ENCODE data around the gene CDCA7L. TPM values are rescaled to one million over a fixed set of nuclear protein-coding genes. Genes with fewer than 3 reads are reported as not detected.
A peak's percentile ranks its signal among the peaks of the same experiment; 100 is the strongest.

CDCA7L gene
- polyA plus RNA-seq, 1 donor (not counting 4 experiments of a cell fraction or from before 2014, with no cell fraction given): 31.8 TPM

DNA sequence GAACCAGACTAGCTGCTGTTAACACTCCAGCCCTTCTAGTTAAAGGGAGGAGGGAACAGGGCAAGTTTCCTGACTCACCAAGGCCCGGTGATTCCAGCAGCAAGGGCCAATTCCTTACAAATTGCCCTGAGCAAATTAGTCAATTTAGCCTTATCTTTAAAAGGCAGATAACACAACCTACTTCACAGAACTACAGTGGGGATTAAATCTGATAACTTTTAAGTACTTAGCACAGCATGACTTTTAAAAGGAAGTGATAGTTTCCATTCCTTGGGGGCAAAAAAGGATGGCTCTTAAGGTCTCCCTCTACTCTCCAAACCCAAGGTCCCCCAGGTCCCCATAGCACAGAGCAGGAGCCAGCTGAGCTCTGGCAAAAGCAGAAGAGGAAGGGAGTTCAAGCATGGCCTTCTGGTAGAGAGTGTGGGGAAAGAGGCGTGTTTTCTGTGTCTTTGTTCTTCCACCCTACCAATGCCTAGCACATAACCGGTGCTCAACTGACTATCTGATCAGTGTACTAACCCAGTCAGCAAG, 4.0 kb downstream of the CDCA7L start:
- Histone ChIP-seq H3K27me3 (ENCODE audit: control insufficient read depth, extremely low read depth, insufficient read depth, low read length) (no peaks in the 10 kb centered on the region), H3K79me2 (ENCODE audit: control insufficient read depth, insufficient read depth, low read length) (peaks cover 35% of the 10 kb centered on the region), H2AFZ (ENCODE audit: control insufficient read depth, low read length) (no peak overlapping the region), H4K20me1 (ENCODE audit: control insufficient read depth, extremely low read depth, insufficient read depth, low read length) (no peaks in the 10 kb centered on the region), H3K36me3 (ENCODE audit: control insufficient read depth in 2 of 2, extremely low read depth in 1 of 2, insufficient read depth in 2 of 2, low read length in 2 of 2) (peaks cover 0 to 15% of the 10 kb centered on the region in 2 experiments), H3K9me1 (ENCODE audit: control insufficient read depth, extremely low read depth, insufficient read depth, low read length) (peaks cover 2% of the 10 kb centered on the region), H3K4me2 (ENCODE audit: control insufficient read depth, extremely low read depth, insufficient read depth, low read depth, low read length) (peak overlapping the region; percentile 34), H3K9me3 (ENCODE audit: control insufficient read depth, low read depth, low read length) (no peaks in the 10 kb centered on the region), H3K27ac (ENCODE audit: control insufficient read depth, insufficient read depth, low read length) (peak overlapping the region; percentile 37), H3K9ac (ENCODE audit: control insufficient read depth, extremely low read depth, insufficient read depth, low read length) (no peak overlapping the region), H3K4me3 (ENCODE audit: control insufficient read depth in 2 of 3, extremely low read depth in 1 of 3, insufficient read depth in 2 of 3, low read depth in 1 of 3, low read length in 3 of 3) (no peak overlapping the region), H3K4me1 (ENCODE audit: control insufficient read depth, extremely low read depth, insufficient read depth, low read length) (peaks cover 44% of the 10 kb centered on the region)
- DNase-seq (ENCODE audit: low read depth, low spot score): no peak
- peak; percentile 93 for FAIRE-seq
- dilution Hi-C loops (cut with MboI; ENCODE audit: extremely low pct_ligation_motif_present, low sequenced_read_pairs): no loop called here
- TF ChIP-seq, protein P1, sequence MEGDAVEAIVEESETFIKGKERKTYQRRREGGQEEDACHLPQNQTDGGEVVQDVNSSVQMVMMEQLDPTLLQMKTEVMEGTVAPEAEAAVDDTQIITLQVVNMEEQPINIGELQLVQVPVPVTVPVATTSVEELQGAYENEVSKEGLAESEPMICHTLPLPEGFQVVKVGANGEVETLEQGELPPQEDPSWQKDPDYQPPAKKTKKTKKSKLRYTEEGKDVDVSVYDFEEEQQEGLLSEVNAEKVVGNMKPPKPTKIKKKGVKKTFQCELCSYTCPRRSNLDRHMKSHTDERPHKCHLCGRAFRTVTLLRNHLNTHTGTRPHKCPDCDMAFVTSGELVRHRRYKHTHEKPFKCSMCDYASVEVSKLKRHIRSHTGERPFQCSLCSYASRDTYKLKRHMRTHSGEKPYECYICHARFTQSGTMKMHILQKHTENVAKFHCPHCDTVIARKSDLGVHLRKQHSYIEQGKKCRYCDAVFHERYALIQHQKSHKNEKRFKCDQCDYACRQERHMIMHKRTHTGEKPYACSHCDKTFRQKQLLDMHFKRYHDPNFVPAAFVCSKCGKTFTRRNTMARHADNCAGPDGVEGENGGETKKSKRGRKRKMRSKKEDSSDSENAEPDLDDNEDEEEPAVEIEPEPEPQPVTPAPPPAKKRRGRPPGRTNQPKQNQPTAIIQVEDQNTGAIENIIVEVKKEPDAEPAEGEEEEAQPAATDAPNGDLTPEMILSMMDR (optimal IDR thresholded peaks at IDR 0.05 in 1 of 3, IDR thresholded peaks at IDR 0.05 in 1 of 3, conservative IDR thresholded peaks at IDR 0.05 in 1 of 3; ENCODE audit: extremely low read depth in 1 of 3, insufficient read depth in 2 of 3, low read length in 3 of 3): no peak
- no peak for TF ChIP-seq EZH2 (IDR thresholded peaks at IDR 0.05; ENCODE audit: low read length)

DNA sequence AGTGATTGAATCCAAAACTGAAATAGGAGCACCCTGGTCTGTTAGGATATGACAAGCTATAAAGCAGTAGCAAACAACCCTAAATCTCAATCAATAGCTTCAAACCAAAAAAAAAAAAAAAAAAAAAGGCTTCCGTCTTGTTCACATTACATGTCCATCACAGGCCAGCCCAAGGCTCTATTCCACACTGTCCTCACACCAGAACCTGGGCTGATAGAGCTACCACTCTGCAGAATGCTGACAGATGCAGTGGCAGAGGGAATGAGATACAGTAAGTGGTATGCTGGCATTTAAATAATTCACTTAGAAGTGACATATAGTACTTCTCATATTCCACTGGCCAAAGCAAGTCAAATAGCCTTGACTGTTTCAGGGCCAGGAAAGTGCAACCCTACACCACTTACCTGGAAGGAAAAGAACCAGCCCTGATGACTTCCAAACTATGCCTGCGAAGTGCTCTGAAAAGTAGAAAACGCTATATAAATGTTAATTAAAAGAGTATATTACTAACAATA, 5.8 kb downstream of the CDCA7L start:
- Histone ChIP-seq H3K4me3 (ENCODE audit: control insufficient read depth in 2 of 3, extremely low read depth in 1 of 3, insufficient read depth in 2 of 3, low read depth in 1 of 3, low read length in 3 of 3) (no peak overlapping the region), H3K9me1 (ENCODE audit: control insufficient read depth, extremely low read depth, insufficient read depth, low read length) (peaks cover 2% of the 10 kb centered on the region), H4K20me1 (ENCODE audit: control insufficient read depth, extremely low read depth, insufficient read depth, low read length) (no peaks in the 10 kb centered on the region), H3K9ac (ENCODE audit: control insufficient read depth, extremely low read depth, insufficient read depth, low read length) (no peak overlapping the region), H3K9me3 (ENCODE audit: control insufficient read depth, low read depth, low read length) (no peaks in the 10 kb centered on the region), H3K36me3 (ENCODE audit: control insufficient read depth in 2 of 2, extremely low read depth in 1 of 2, insufficient read depth in 2 of 2, low read length in 2 of 2) (peaks cover 0 to 15% of the 10 kb centered on the region in 2 experiments), H3K4me1 (ENCODE audit: control insufficient read depth, extremely low read depth, insufficient read depth, low read length) (peaks cover 40% of the 10 kb centered on the region), H3K79me2 (ENCODE audit: control insufficient read depth, insufficient read depth, low read length) (peaks cover 45% of the 10 kb centered on the region), H3K27ac (ENCODE audit: control insufficient read depth, insufficient read depth, low read length) (no peak overlapping the region), H3K4me2 (ENCODE audit: control insufficient read depth, extremely low read depth, insufficient read depth, low read depth, low read length) (no peak overlapping the region), H3K27me3 (ENCODE audit: control insufficient read depth, extremely low read depth, insufficient read depth, low read length) (no peaks in the 10 kb centered on the region), H2AFZ (ENCODE audit: control insufficient read depth, low read length) (no peak overlapping the region)
- no peak for FAIRE-seq
- TF ChIP-seq EZH2 (IDR thresholded peaks at IDR 0.05; ENCODE audit: low read length): no peak
- TF ChIP-seq, protein P1 (optimal IDR thresholded peaks at IDR 0.05 in 1 of 3, IDR thresholded peaks at IDR 0.05 in 1 of 3, conservative IDR thresholded peaks at IDR 0.05 in 1 of 3; ENCODE audit: extremely low read depth in 1 of 3, insufficient read depth in 2 of 3, low read length in 3 of 3): no peak
- dilution Hi-C loops (cut with MboI; ENCODE audit: extremely low pct_ligation_motif_present, low sequenced_read_pairs): no loop called here
- no peak for DNase-seq (ENCODE audit: low read depth, low spot score)

Data from keratinocyte (primary cell).